NCI-H345 treated with DMSO at 0.1 percent for 48 hours (cell line): ENCODE measurements around the gene FBXL13.
A peak's percentile ranks its signal among the peaks of the same experiment; 100 is the strongest.
"Not testable (repeated sequence)": the region's sequence is repeated elsewhere in the genome, so short reads cannot be mapped to it uniquely, and the experiment has no call there.

Source experiments
- DNase-seq: peaks from one replicate; lab custom pipeline; 2025; ENCODE audit not compliant: unreplicated experiment; lab: John Stamatoyannopoulos, UW

FBXL13 gene

GRCh38 chr7:103074519-103075336 lies at the start of gene FBXL13, which contains the start of gene ARMC10:
Gene FBXL13 (minus strand): TSS chr7:103074796.
Gene ARMC10 (plus strand): TSS chr7:103075140. CDS start chr7:103075273, 133 bp downstream.
- DNase-seq, result peak; percentile 72

GRCh38 chr7:103123529-103123928 lies 48.9 kb upstream of the FBXL13 start:
- DNase-seq, result no peak

- no peak for DNase-seq
Observed at GRCh38 chr7:103121641-103122040, 47.0 kb upstream of the FBXL13 start.

- no peak for DNase-seq
Observed at GRCh38 chr7:103120362-103120761, 45.8 kb upstream of the FBXL13 start.

- DNase-seq, result no peak
Observed at GRCh38 chr7:103119791-103120291, 45.2 kb upstream of the FBXL13 start.

- DNase-seq, result no peak
Observed at GRCh38 chr7:103117465-103117864, 42.9 kb upstream of the FBXL13 start.

- DNase-seq, result no peak
Observed at GRCh38 chr7:103116991-103117390, 42.4 kb upstream of the FBXL13 start.

GRCh38 chr7:103116511-103116910 lies 41.9 kb upstream of the FBXL13 start:
- no peak for DNase-seq

GRCh38 chr7:103115771-103116170 lies 41.2 kb upstream of the FBXL13 start:
- DNase-seq, result no peak

- no peak for DNase-seq
Observed at GRCh38 chr7:103114576-103115008, 40.0 kb upstream of the FBXL13 start.

- DNase-seq, result no peak
Observed at GRCh38 chr7:103113164-103113563, 38.6 kb upstream of the FBXL13 start.

GRCh38 chr7:103106703-103107070 lies 32.1 kb upstream of the FBXL13 start:
- DNase-seq, result not testable (repeated sequence)

GRCh38 chr7:103106005-103106702 lies 31.6 kb upstream of the FBXL13 start:
- DNase-seq, result no peak

GRCh38 chr7:103101543-103101942 lies 26.9 kb upstream of the FBXL13 start:
- DNase-seq, result no peak

- DNase-seq, result no peak
Observed at GRCh38 chr7:103100348-103100747, 25.8 kb upstream of the FBXL13 start.

GRCh38 chr7:103097041-103097440 lies 22.4 kb upstream of the FBXL13 start:
- no peak for DNase-seq

- not testable (repeated sequence) for DNase-seq
Observed at GRCh38 chr7:103095558-103095957, 21.0 kb upstream of the FBXL13 start.

- DNase-seq, result no peak
Observed at GRCh38 chr7:103094102-103094501, 19.5 kb upstream of the FBXL13 start.

- no peak for DNase-seq
Observed at GRCh38 chr7:103093429-103093828, 18.8 kb upstream of the FBXL13 start.

- DNase-seq, result not testable (repeated sequence)
Observed at GRCh38 chr7:103092321-103092720, 17.7 kb upstream of the FBXL13 start.

GRCh38 chr7:103083210-103083609 lies 8.6 kb upstream of the FBXL13 start:
- no peak for DNase-seq

- no peak for DNase-seq
Observed at GRCh38 chr7:103082497-103082896, 7.9 kb upstream of the FBXL13 start.
